GM19035 (cell line): ENCODE data around the gene LRP6.
"Not testable (repeated sequence)": the region's sequence is repeated elsewhere in the genome, so short reads cannot be mapped to it uniquely, and the experiment has no call there.

Experiments
- ATAC-seq: cut with Tn5 transposase; IDR thresholded peaks from one replicate; pipeline ENCODE4 v1.9.1; 2021; ENCODE audit not compliant: unreplicated experiment

The LRP6 gene

DNA sequence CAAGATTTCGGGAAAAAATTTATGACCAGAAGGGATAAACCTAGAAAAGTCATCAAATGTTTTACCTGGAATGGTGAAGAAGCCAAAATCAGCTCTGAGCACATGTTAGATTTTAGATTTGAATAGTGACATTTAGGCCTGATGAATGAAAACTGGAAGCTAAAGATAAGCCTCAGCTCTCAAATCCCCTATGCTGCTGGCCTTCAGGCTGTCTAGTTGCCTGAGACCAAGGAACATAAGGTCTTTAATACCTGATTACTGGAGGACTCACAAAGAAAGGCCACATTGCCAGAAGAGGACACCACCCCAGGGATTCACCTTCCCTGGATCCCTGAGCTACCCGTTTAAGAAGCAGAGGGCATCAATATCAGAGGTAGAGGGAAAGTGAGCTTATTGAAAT, 139.5 kb downstream of the LRP6 start:
- no peak for ATAC-seq

GRCh38 chr12:12126551-12126950, 140.3 kb downstream of the LRP6 start:
- no peak for ATAC-seq

DNA sequence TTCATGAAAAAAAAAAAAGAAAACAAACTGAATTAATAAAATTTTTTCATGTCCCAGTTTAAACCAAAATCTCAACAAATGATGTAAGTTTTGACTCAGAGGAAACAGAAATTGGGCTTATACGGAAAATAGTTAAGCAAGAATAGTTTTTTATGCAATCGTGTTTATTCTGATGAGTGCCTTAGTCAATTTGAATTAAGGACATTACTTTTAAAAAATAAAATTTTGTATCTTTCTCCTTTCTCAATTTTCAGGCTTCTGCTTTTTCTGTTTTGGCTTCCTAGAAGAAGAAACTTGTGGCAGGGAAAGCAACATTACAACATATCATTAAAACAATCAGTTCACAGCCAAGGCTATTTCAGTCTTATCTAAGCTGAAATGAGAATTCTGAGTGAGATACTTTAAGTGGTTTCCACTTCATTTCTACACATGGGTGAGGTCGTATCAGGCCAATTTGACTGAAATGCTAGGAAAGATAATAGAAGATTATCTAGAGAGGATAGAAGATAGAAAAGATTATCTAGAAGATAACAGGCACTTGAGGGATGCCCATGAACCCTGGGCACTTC, 143.7 kb downstream of the LRP6 start:
- no peak for ATAC-seq

DNA sequence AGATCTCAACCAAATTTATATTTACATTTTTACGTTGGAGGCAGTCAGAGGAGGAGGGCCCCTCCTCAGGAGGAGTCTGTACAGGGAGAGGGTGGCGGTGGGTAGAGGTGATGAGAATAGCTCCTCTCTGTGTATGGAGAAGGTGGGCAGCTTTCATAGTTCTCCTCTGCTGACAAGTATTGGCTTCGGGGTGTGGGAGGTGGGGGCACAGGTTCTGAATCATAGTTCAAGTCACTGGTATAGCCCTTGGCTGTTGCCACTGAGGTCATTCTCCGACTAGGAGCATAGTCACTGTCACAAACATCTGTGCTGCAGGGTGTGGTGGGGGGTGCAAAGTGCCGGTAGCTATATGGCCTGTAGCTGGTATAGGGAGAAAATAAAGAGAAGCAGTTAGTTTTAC, 145.8 kb downstream of the LRP6 start:
- no peak for ATAC-seq

DNA sequence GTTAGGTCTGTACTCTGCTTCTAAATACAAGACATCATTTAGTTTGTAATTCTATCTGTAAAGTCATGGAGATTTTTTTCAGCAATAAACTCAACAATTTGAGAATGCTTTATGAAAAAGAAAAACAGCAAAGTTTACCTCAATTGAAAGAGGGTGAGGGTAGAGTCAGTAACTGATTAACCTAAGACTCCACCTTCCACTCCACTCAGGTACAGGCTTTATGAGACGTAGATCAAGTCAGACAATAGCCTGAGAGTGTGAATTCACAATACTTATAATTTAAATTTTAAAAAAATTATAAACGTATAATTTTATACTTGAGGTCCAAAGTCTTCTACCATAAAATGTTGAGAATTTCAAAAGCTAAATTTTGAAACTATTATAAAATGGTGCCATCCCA, 150.2 kb downstream of the LRP6 start:
- no peak for ATAC-seq

- no peak for ATAC-seq
Measured at GRCh38 chr12:12115514-12115913, 151.3 kb downstream of the LRP6 start.

GRCh38 chr12:12110923-12111555, 155.8 kb downstream of the LRP6 start:
- not testable (repeated sequence) for ATAC-seq

GRCh38 chr12:12108441-12109058, 158.3 kb downstream of the LRP6 start:
- no peak for ATAC-seq

GRCh38 chr12:12107678-12108077, 159.2 kb downstream of the LRP6 start:
- ATAC-seq: no peak

DNA sequence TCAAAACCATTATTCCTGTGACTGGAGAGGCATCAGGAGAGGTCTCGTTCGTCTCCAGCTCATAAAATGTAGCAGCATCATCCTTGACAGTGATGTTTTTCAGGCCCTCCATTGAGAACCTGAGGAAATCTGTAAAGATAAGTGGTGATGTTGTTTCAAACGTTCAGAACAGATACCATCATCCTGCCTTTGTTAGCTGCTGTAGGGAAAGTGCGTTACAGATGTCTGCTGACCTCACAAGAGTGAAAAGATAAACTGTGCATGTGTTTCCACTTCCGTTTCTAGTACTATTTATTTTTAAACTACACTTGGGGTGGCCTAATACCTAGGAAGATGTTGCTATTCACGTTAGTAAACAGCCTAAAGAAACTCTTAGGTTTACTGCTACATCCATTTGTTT, 167.7 kb downstream of the LRP6 start:
- ATAC-seq: no peak

GRCh38 chr12:12098691-12099015, 168.2 kb downstream of the LRP6 start:
- no peak for ATAC-seq

DNA sequence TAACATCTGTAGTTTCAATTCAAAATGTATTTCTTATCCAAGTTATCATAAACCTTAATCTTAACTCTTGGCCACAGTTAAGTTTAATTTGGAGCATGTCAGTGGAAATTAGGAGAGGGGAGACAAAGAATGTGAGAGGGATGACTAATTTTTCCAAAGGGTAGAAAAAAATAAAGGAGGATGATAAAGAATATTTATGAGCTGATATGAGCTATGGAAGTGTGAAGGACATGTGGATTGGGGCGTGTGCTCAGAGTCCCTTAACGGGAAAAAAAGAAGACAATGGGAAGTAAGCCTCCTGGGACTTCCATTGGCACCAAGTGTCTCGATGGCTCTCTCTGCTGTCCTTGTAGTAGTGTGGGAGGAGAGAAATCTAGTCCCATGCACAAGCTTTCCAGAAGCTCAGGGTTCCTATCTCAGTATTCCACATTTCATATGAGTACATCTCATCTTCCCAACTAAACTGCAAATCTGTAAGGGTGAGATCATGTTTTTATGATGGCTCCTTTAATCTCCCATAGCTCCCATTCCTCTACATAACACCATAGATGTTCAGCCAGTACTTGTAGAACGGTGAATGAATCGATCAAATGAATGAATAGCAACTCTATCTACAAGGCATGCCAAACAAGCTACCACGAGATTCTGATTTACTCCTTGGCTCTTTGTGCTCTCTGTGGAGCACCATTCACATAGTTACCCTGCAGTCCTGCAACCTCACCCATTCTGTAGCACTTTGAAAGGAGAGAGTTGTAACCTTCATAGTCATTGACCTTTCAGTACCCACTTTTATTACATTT, 168.8 kb downstream of the LRP6 start:
- ATAC-seq: no peak

DNA sequence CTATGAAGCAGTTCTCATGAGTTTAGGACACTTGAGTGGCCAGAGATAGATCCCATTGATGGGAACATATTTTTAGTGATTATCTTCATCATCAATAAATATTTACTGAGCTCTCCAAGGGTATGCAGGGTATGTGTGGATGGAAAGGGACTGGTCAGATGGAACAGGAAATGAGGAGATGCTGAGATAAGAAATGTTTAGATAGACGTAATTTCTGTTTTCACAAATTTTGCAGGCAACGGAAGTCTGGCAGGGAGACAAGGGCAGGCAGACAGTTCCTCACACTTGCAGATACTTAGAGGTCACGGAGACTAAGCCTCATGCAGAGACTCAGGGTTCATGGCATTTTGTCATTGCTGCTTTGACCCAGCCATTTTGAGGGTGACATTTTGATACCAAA, 171.8 kb downstream of the LRP6 start:
- no peak for ATAC-seq

- ATAC-seq: no peak
Measured at GRCh38 chr12:12094481-12094880, 172.4 kb downstream of the LRP6 start.

GRCh38 chr12:12091977-12092663, 174.7 kb downstream of the LRP6 start:
- no peak for ATAC-seq

GRCh38 chr12:12091071-12091470, 175.8 kb downstream of the LRP6 start:
- no peak for ATAC-seq

- ATAC-seq: no peak
Measured at GRCh38 chr12:12088761-12089160, 178.1 kb downstream of the LRP6 start.

- no peak for ATAC-seq
Measured at GRCh38 chr12:12088147-12088546, 178.7 kb downstream of the LRP6 start.

GRCh38 chr12:12087693-12088034, 179.2 kb downstream of the LRP6 start:
- ATAC-seq: no peak

DNA sequence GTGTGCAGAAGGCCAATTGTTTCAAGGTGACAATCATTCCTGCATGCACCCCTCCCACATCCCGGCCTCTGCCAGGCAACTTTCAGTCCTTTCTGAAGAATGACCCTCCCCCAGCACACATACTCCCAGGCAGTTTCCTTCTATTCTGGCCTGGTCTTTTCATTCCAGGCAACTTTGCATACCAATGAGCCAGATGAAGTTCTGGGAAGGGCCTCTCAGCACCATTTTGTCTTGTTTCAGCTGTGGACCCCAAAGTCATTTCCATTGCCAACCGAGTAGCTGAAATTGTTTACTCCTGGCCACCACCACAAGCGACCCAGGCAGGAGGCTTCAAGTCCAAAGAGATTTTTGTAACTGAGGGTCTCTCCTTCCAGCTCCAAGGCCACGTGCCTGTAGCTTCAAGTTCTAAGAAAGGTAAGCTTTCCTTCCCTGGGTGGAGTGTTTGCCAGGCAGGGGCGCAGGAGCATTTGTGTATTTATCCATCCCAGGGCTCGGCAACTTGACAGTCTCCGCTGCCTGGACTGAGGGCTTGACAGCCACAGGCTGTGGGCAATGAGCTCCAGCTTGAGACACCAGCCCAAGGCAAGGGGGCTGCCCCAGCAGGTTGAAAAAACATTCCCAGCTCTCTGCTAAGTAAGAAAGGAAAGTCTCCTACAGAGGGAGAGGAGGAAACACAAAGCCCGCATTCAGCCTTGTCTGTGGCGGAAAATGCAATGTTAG, 179.7 kb downstream of the LRP6 start:
- no peak for ATAC-seq

DNA sequence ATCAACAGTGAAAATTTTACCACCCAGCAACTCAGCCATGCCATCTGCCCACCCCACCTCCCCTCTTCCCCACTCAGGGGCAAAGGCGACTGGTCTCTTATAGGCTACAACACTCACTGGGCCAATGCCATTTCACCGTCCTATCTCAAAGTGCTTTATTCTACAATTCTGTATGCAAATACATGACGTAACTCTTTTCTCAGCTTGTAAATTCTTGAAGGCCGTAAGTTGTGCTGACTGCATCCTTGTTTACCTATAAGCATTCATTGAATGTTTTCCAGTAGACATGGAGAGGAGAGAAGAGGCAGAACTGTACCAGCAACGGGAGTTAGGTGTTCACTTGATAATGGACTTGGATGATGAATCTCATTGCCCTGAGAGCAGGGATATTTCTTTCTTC, 180.5 kb downstream of the LRP6 start:
- ATAC-seq: no peak
